Keratinocyte (primary cell): ENCODE results near the gene PHETA1. TPM values are rescaled to one million over a fixed set of nuclear protein-coding genes. Genes with fewer than 3 reads are reported as not detected.

Source experiments
- DNase-seq: peaks from one replicate; pipeline ENCODE4 v3.0.0-alpha.2; 2011; ENCODE audit warnings: low read depth, missing footprints, low spot score
- FAIRE-seq: peaks from 2 replicates; lab custom pipeline; 2011; peaks lifted over from hg19 to GRCh38; lab: Jason Lieb, UNC
- H2AFZ ChIP-seq: 2 replicates; pipeline ENCODE4 v1.6.0; 2012; ENCODE audit warnings: low read length, control low read depth, inconsistent platforms; ENCODE audit not compliant: control insufficient read depth
- H3K27ac ChIP-seq: 2 replicates; pipeline ENCODE4 v1.5.1; 2011; ENCODE audit warnings: low read length; ENCODE audit not compliant: control insufficient read depth, insufficient read depth
- H3K27me3 ChIP-seq: 3 replicates; pipeline ENCODE4 v1.6.0; 2011; ENCODE audit warnings: low read length; ENCODE audit not compliant: control insufficient read depth, insufficient read depth; ENCODE audit errors: extremely low read depth
- H3K36me3 ChIP-seq, 2 experiments: 2 replicates in 1 of 2; 3 replicates in 1 of 2; pipeline ENCODE4 v1.5.1; 2011; ENCODE audit warnings: low read length in 2 of 2, mild to moderate bottlenecking in 1 of 2; ENCODE audit not compliant: control insufficient read depth in 2 of 2, insufficient read depth in 2 of 2; ENCODE audit errors: extremely low read depth in 1 of 2
- H3K4me1 ChIP-seq: 3 replicates; pipeline ENCODE4 v1.5.1; 2011; ENCODE audit warnings: low read length; ENCODE audit not compliant: control insufficient read depth, insufficient read depth; ENCODE audit errors: extremely low read depth
- H3K4me2 ChIP-seq: 3 replicates; pipeline ENCODE4 v1.6.0; 2011; ENCODE audit warnings: low read depth, low read length; ENCODE audit not compliant: control insufficient read depth, insufficient read depth; ENCODE audit errors: extremely low read depth
- H3K4me3 ChIP-seq, 3 experiments: fragments of 200-600 bp in 1 of 3; sonication (generic) in 1 of 3; 2 replicates in 2 of 3; 3 replicates in 1 of 3; pipeline ENCODE4 v1.5.1; 2011 to 2016; ENCODE audit warnings: low read length in 3 of 3, mild to moderate bottlenecking in 3 of 3, control low read depth in 2 of 3, inconsistent platforms in 1 of 3, low read depth in 1 of 3, mixed read lengths in 1 of 3, mixed run types in 1 of 3, moderate library complexity in 1 of 3; ENCODE audit not compliant: control insufficient read depth in 2 of 3, insufficient read depth in 2 of 3; ENCODE audit errors: extremely low read depth in 1 of 3
- H3K79me2 ChIP-seq: 2 replicates; pipeline ENCODE4 v1.6.0; 2012; ENCODE audit warnings: low read length; ENCODE audit not compliant: control insufficient read depth, insufficient read depth
- H3K9ac ChIP-seq: 3 replicates; pipeline ENCODE4 v1.6.0; 2011; ENCODE audit warnings: low read length; ENCODE audit not compliant: control insufficient read depth, insufficient read depth; ENCODE audit errors: extremely low read depth
- H3K9me1 ChIP-seq: 3 replicates; pipeline ENCODE4 v1.6.0; 2011; ENCODE audit warnings: low read length; ENCODE audit not compliant: control insufficient read depth, insufficient read depth; ENCODE audit errors: extremely low read depth
- H3K9me3 ChIP-seq: 2 replicates; pipeline ENCODE4 v1.5.1; 2012; ENCODE audit warnings: low read depth, low read length; ENCODE audit not compliant: control insufficient read depth
- H4K20me1 ChIP-seq: 3 replicates; pipeline ENCODE4 v1.6.0; 2011; ENCODE audit warnings: low read length; ENCODE audit not compliant: control insufficient read depth, insufficient read depth; ENCODE audit errors: extremely low read depth
- EZH2 ChIP-seq: IDR thresholded peaks from one replicate; pipeline ENCODE4 v1.6.1; 2012; ENCODE audit warnings: inconsistent platforms, mild to moderate bottlenecking, low read length, moderate library complexity
- dilution Hi-C: fragments of 300-500 bp; cut with MboI; formaldehyde crosslinking; loops from one replicate; pipeline ENCODE4 v1.7.0; 2020; ENCODE audit warnings: low sequenced_read_pairs; ENCODE audit not compliant: extremely low pct_ligation_motif_present
- polyA plus RNA-seq, 5 experiments: library from polyadenylated mRNA; depleted of rRNA in 3 of 5; stranded (reverse) in 3 of 5; stranded (forward) in 1 of 5; unstranded in 1 of 5; fragments of >200 nt; gene quantifications; 1 replicate in 1 of 5; 2 replicates in 3 of 5; 3 replicates in 1 of 5; pipeline versions ENCODE4 v1.2.1 to v1.2.3, GENCODE V29; 2011 to 2012; ENCODE audit warnings: missing spikeins in 2 of 5, low read depth in 1 of 5, low replicate concordance in 1 of 5
- TF ChIP-seq, protein P1 (sequence below), 3 experiments: IDR thresholded peaks in 1 of 3; conservative IDR thresholded peaks in 1 of 3; optimal IDR thresholded peaks in 1 of 3; 2 replicates in 2 of 3; 3 replicates in 1 of 3; pipeline versions ENCODE3 to v1.5.1; 2011; ENCODE audit warnings: low read length in 3 of 3, mild to moderate bottlenecking in 3 of 3, moderate library complexity in 2 of 3, control low read depth in 1 of 3, inconsistent platforms in 1 of 3; ENCODE audit not compliant: insufficient read depth in 2 of 3; ENCODE audit errors: extremely low read depth in 1 of 3

Gene PHETA1
- polyA plus RNA-seq, 1 donor (not counting 4 experiments of a cell fraction or from before 2014, with no cell fraction given), result 1.7 TPM

DNA sequence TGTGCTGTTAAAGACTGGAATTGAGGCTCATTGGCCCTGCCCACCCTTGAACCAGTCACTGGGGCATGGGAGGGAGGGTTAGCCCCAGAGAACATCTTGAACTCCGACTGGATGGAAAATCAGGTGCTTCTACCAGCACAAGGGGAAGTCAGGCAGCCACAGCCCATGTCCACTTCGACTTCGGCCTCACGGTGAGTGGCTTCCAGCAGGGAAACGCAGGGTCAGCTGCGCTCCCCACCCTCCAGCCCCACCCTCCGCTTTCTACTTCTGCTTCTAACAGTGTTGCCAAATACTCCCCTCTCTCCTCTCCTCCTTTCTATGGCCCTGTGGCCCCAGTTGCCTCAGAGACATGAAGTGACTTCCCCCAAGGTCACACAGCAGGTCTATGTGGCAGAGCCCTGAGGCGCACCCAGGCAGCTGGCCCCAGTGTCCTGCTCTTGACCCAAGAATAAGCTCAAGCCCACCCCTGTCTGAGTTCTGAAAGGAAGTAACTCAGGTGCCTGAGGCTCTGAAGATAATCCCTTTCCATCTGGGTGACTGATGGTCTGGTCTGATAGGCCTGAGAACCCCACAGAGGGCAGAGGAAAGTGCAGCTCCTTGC is 24.9 kb upstream of the PHETA1 start:
- Histone ChIP-seq H3K4me1 (peaks cover 16% of the 10 kb centered on the region), H3K27me3 (no peaks in the 10 kb centered on the region), H3K27ac (no peak overlapping the region), H4K20me1 (no peaks in the 10 kb centered on the region), H3K9ac (no peak overlapping the region), H3K36me3 (no peaks in the 10 kb centered on the region), H3K4me3 (no peak overlapping the region), H3K9me3 (no peaks in the 10 kb centered on the region), H2AFZ (no peak overlapping the region), H3K9me1 (no peaks in the 10 kb centered on the region), H3K79me2 (no peaks in the 10 kb centered on the region), H3K4me2 (no peak overlapping the region)
- FAIRE-seq (no peak), DNase-seq (no peak)
- dilution Hi-C loops, result no loop called here
- TF ChIP-seq, protein P1, sequence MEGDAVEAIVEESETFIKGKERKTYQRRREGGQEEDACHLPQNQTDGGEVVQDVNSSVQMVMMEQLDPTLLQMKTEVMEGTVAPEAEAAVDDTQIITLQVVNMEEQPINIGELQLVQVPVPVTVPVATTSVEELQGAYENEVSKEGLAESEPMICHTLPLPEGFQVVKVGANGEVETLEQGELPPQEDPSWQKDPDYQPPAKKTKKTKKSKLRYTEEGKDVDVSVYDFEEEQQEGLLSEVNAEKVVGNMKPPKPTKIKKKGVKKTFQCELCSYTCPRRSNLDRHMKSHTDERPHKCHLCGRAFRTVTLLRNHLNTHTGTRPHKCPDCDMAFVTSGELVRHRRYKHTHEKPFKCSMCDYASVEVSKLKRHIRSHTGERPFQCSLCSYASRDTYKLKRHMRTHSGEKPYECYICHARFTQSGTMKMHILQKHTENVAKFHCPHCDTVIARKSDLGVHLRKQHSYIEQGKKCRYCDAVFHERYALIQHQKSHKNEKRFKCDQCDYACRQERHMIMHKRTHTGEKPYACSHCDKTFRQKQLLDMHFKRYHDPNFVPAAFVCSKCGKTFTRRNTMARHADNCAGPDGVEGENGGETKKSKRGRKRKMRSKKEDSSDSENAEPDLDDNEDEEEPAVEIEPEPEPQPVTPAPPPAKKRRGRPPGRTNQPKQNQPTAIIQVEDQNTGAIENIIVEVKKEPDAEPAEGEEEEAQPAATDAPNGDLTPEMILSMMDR (optimal IDR thresholded peaks at IDR 0.05 in 1 of 3, IDR thresholded peaks at IDR 0.05 in 1 of 3, conservative IDR thresholded peaks at IDR 0.05 in 1 of 3; ENCODE audit: extremely low read depth in 1 of 3, insufficient read depth in 2 of 3, low read length in 3 of 3), result no peak
- no peak for TF ChIP-seq EZH2

DNA sequence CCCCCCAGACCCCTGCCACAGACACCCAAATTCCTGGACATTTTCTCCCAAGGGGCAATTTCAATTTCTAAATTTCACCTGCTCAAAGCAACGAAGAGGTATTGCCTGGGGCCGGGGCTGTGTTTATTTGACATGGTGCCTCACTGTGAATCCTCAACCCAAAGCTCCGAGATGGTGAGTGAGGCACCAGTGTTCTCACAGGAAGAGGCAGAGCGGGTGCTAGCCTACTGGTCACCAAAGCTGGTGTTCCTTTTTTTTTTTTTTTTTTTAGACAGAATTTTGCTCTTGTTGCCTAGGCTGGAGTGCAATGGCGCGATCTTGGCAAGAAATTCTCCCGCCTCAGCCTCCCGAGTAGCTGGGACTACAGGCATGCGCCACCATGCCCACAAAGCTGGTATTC is 22.0 kb upstream of the PHETA1 start:
- no peaks in the 10 kb centered on the region for H4K20me1 ChIP-seq
- no peak for DNase-seq
- no peaks in the 10 kb centered on the region for H3K27me3 ChIP-seq
- no peaks in the 10 kb centered on the region for H3K9me1 ChIP-seq
- H3K9ac ChIP-seq, result no peak overlapping the region
- H3K27ac ChIP-seq, result no peak overlapping the region
- no peak for FAIRE-seq
- H3K4me1 ChIP-seq, result peaks cover 4% of the 10 kb centered on the region
- no peaks in the 10 kb centered on the region for H3K79me2 ChIP-seq
- dilution Hi-C loops, result no loop called here
- TF ChIP-seq, protein P1 (optimal IDR thresholded peaks at IDR 0.05 in 1 of 3, IDR thresholded peaks at IDR 0.05 in 1 of 3, conservative IDR thresholded peaks at IDR 0.05 in 1 of 3; ENCODE audit: extremely low read depth in 1 of 3, insufficient read depth in 2 of 3, low read length in 3 of 3), result no peak
- TF ChIP-seq EZH2, result no peak
- H2AFZ ChIP-seq, result no peak overlapping the region
- H3K4me3 ChIP-seq, result no peak overlapping the region
- H3K36me3 ChIP-seq, result no peaks in the 10 kb centered on the region
- H3K4me2 ChIP-seq, result no peak overlapping the region
- H3K9me3 ChIP-seq, result no peaks in the 10 kb centered on the region
